ENCODE measurements around the gene CLCN4. TPM values are rescaled to one million over a fixed set of nuclear protein-coding genes. Genes with fewer than 3 reads are reported as not detected.

Gene CLCN4
- total RNA-seq, 4 donors from 2014 or later: 72.5 to 307 (median 84.4) TPM

- Histone ChIP-seq H3K4me3 (no peak overlapping the region), H3K27ac (peak overlapping the region in 1 of 4 donors; percentile 52), H3K4me1 (peaks cover 0 to 2% of the 10 kb centered on the region in 2 donors), H3K9me3 (no peaks in the 10 kb centered on the region), H3K36me3 (no peaks in the 10 kb centered on the region), H3K27me3 (no peaks in the 10 kb centered on the region)
- ATAC-seq (peak; percentile 75 to 91), DNase-seq (peak; percentile 34 to 48)
- intact Hi-C loops (cut with DNase I; ENCODE audit: low total_unique reads) (loop anchor here (1.0 to 5.0 kb wide), 5 partner anchors 138 to 943 kb away; no protein-coding TSS in a partner anchor), in situ Hi-C loops (cut with MboI; ENCODE audit: low sequenced_read_pairs in 4 of 4) (loop anchor here (5.0 to 25.0 kb wide), 5 partner anchors 423 to 948 kb away; partner anchors contain the start of genes MID1 (in 3 of the 4) and HCCS (in 2 of the 4))
- TF ChIP-seq POLR2A (IDR thresholded peaks at IDR 0.05): no peak
- TF ChIP-seq, protein P1, sequence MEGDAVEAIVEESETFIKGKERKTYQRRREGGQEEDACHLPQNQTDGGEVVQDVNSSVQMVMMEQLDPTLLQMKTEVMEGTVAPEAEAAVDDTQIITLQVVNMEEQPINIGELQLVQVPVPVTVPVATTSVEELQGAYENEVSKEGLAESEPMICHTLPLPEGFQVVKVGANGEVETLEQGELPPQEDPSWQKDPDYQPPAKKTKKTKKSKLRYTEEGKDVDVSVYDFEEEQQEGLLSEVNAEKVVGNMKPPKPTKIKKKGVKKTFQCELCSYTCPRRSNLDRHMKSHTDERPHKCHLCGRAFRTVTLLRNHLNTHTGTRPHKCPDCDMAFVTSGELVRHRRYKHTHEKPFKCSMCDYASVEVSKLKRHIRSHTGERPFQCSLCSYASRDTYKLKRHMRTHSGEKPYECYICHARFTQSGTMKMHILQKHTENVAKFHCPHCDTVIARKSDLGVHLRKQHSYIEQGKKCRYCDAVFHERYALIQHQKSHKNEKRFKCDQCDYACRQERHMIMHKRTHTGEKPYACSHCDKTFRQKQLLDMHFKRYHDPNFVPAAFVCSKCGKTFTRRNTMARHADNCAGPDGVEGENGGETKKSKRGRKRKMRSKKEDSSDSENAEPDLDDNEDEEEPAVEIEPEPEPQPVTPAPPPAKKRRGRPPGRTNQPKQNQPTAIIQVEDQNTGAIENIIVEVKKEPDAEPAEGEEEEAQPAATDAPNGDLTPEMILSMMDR (IDR thresholded peaks at IDR 0.05 in 4 of 5, conservative IDR thresholded peaks at IDR 0.05 in 1 of 5): peak in 4 of 5 experiments; percentile 62 to 86 (median 84)
Observed at GRCh38 chrX:10189317-10190268, 32.8 kb downstream of the CLCN4 start.

- Histone ChIP-seq H3K9me3 (no peaks in the 10 kb centered on the region), H3K4me3 (no peak overlapping the region), H3K27ac (no peak overlapping the region), H3K36me3 (no peaks in the 10 kb centered on the region), H3K4me1 (peaks cover 0 to 2% of the 10 kb centered on the region in 2 donors), H3K27me3 (no peaks in the 10 kb centered on the region)
- TF ChIP-seq, protein P1 (IDR thresholded peaks at IDR 0.05 in 4 of 5, conservative IDR thresholded peaks at IDR 0.05 in 1 of 5): peak in 1 of 5 experiments; percentile 46
- TF ChIP-seq POLR2A (IDR thresholded peaks at IDR 0.05): no peak
- in situ Hi-C loops (cut with MboI; ENCODE audit: low sequenced_read_pairs in 4 of 4) (loop anchor here (5.0 to 25.0 kb wide), 5 partner anchors 422 to 947 kb away; partner anchors contain the start of genes MID1 (in 3 of the 4) and HCCS (in 2 of the 4)), intact Hi-C loops (cut with DNase I; ENCODE audit: low total_unique reads) (loop anchor here (1.0 to 5.0 kb wide), 2 partner anchors 428 to 942 kb away; no protein-coding TSS in a partner anchor)
- ATAC-seq (peak in 1 of 2 donors; percentile 48), DNase-seq (no peak)
Observed at GRCh38 chrX:10190367-10190766, 33.6 kb downstream of the CLCN4 start.

DNA sequence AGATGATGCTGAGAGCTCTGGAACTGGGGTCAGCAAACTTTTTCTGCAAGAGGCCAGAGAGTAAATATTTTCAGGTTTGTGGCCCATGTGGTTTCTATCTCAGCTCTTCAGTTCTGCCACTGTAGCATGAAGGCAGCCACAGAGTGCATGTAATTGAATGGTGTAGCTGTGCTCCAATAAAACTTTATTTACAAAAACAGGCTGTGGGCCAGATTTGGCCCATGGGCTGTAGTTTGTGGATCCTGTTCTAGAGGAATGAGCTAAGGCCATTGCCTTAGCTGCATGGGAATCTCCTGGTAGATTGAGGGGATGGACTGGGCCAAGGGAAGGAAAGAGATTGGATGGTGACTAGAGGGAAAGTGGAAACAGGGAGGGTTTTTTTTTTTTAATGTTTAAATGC lies 36.8 kb downstream of the CLCN4 start:
- in situ Hi-C loops (cut with MboI; ENCODE audit: low sequenced_read_pairs in 4 of 4): loop anchor here (5.0 to 25.0 kb wide), 5 partner anchors 419 to 944 kb away; partner anchors contain the start of genes MID1 (in 3 of the 4) and HCCS (in 2 of the 4)
- intact Hi-C loops (cut with DNase I; ENCODE audit: low total_unique reads): loop anchor here (5.0 kb wide), 1 partner anchor 939 kb away; no protein-coding TSS in a partner anchor

DNA sequence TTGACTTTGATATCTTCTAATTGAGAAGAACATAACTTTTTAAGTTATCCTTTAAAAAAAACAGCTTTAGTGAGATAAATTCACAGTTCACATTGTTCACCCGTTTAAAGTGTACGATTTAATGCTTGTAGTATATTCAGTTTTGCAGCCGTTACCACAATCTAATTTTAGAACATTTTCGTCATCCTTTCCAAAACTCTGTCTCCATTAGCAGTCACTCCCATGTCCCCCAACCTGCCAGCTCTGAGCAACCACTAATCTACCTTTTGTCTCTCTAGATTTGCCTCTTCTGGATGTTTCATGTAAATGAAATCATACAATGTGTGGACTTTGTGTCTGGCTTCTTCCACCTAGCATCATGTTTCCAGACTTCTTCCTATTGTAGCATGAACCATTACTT lies 38.6 kb downstream of the CLCN4 start:
- in situ Hi-C loops (cut with MboI; ENCODE audit: low sequenced_read_pairs in 4 of 4): loop anchor here (10.0 to 25.0 kb wide), 4 partner anchors 417 to 942 kb away; partner anchors contain the start of genes MID1 (in 3 of the 4) and HCCS (in 2 of the 4)
- Histone ChIP-seq H3K36me3 (no peaks in the 10 kb centered on the region), H3K27me3 (no peaks in the 10 kb centered on the region), H3K9me3 (no peaks in the 10 kb centered on the region), H3K27ac (peak overlapping the region in 2 of 4 donors; percentile 14 to 43), H3K4me1 (peaks cover 0 to 6% of the 10 kb centered on the region in 2 donors), H3K4me3 (no peak overlapping the region)
- TF ChIP-seq, protein P1 (IDR thresholded peaks at IDR 0.05 in 4 of 5, conservative IDR thresholded peaks at IDR 0.05 in 1 of 5): no peak
- no peak for TF ChIP-seq POLR2A (IDR thresholded peaks at IDR 0.05)
- peak in 1 of 2 donors; percentile 38 for ATAC-seq
- intact Hi-C loops (cut with DNase I; ENCODE audit: low total_unique reads): no loop called here
- no peak for DNase-seq

More for the DNA sequence above, 36.8 kb downstream of the CLCN4 start:
- ATAC-seq (no peak), DNase-seq (no peak)
- no peak overlapping the region for H3K27ac ChIP-seq
- H3K27me3 ChIP-seq: no peaks in the 10 kb centered on the region
- TF ChIP-seq, protein P1 (IDR thresholded peaks at IDR 0.05 in 4 of 5, conservative IDR thresholded peaks at IDR 0.05 in 1 of 5): no peak
- TF ChIP-seq POLR2A (IDR thresholded peaks at IDR 0.05): no peak
- no peaks in the 10 kb centered on the region for H3K9me3 ChIP-seq
- H3K4me3 ChIP-seq: no peak overlapping the region
- H3K36me3 ChIP-seq: no peaks in the 10 kb centered on the region
- H3K4me1 ChIP-seq: peaks cover 0 to 8% of the 10 kb centered on the region in 2 donors
